VCaP (cell line): ENCODE data around the gene CCDC188.

Source experiments
- H3K27ac ChIP-seq: fragments of 450-650 bp; 2 replicates; pipeline ENCODE4 v1.5.1; 2017
- TF ChIP-seq, protein P1 (sequence below): fragments of 450-650 bp; conservative IDR thresholded peaks from 2 replicates; pipeline ENCODE4 v1.5.1; 2017; ENCODE audit warnings: mild to moderate bottlenecking, moderate library complexity

The CCDC188 gene

DNA sequence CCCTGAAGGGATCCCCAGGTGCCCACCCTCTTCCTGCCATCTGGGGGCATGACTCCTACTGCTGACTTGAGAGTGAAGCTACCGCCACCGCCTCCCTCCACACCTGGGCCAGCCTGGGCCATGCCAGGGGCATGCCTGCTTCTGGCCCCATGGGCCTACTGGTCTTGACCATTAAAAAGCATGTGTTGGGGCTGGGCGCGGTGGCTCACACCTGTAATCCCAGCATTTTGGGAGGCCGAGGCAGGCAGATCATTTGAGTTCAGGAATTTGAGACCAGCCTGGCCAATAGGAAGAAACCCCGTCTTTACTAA, 37.7 kb upstream of the CCDC188 start:
- TF ChIP-seq, protein P1, sequence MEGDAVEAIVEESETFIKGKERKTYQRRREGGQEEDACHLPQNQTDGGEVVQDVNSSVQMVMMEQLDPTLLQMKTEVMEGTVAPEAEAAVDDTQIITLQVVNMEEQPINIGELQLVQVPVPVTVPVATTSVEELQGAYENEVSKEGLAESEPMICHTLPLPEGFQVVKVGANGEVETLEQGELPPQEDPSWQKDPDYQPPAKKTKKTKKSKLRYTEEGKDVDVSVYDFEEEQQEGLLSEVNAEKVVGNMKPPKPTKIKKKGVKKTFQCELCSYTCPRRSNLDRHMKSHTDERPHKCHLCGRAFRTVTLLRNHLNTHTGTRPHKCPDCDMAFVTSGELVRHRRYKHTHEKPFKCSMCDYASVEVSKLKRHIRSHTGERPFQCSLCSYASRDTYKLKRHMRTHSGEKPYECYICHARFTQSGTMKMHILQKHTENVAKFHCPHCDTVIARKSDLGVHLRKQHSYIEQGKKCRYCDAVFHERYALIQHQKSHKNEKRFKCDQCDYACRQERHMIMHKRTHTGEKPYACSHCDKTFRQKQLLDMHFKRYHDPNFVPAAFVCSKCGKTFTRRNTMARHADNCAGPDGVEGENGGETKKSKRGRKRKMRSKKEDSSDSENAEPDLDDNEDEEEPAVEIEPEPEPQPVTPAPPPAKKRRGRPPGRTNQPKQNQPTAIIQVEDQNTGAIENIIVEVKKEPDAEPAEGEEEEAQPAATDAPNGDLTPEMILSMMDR = no peak
- no peak overlapping the region for H3K27ac ChIP-seq

DNA sequence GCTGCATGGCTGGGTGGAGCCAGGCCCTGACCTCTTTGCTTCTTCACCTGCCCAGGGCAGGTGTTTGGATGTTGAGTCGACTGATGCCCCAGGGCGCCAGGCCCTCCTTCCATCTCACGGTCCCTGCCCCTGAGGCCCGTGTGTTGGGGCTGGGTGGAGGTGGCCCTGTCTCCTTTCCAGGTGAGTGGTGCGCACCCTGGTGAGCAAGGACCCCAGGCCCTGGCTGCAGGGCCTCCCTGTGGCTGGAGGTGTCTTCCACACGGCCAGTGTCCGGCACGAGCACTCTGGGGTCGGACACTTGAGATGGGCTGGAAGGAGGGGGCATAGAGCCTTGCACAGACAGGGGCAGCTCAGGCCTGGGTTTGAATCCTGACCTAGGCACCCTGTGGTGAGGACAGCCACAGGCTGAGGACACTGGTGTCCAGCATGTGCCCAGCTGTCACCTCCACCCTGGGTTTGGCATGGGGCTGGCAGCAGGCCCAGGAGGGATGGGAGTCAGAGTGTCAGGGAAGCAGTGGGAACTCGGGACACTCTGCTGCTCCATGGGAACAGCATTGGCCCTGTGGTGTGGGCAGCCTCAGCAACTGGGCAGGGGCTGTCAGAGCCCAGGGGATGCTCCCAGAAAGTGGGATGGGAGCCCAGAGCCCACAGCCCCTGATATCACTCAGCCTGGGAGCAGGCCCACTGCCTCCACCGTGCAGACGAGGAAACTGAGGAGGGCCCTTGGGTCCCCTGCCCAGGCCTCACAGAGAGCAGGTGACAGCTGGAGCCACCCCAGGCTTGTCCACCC, 37.1 kb upstream of the CCDC188 start:
- TF ChIP-seq, protein P1 = no peak
- no peak overlapping the region for H3K27ac ChIP-seq

DNA sequence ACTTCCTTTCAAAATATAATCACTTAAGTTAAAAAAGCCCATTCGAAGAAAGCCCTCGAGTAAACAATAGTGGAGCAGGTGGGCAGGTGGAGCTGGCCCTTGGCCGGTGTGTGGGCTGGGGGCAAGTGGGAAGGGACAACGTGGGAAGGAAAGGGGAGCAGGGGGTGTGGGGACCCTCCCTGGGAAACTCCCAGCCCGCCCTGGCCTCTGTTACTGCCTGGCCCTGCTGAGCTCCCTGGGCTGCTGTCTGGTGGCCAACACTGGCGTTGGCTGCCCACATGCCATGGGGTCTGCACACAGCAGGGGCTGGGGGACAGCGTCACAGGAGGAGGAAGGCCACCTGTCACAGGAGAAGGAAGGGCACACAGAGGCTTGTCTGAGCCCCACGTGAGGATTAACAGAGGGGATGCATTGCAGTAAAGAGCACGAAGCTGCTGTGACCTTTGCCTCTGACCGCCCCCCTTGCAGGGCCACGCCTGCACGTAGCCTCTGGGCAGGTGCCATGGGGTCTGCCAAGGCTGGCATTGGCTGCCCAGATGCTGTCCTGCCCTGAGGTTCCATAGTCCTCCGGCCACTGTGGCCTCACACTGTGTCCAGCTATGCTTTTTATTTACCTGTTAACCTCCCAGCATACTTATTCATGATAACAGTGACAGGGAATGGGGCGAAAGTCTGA, 36.2 kb upstream of the CCDC188 start:
- no peak overlapping the region for H3K27ac ChIP-seq
- TF ChIP-seq, protein P1 = no peak

DNA sequence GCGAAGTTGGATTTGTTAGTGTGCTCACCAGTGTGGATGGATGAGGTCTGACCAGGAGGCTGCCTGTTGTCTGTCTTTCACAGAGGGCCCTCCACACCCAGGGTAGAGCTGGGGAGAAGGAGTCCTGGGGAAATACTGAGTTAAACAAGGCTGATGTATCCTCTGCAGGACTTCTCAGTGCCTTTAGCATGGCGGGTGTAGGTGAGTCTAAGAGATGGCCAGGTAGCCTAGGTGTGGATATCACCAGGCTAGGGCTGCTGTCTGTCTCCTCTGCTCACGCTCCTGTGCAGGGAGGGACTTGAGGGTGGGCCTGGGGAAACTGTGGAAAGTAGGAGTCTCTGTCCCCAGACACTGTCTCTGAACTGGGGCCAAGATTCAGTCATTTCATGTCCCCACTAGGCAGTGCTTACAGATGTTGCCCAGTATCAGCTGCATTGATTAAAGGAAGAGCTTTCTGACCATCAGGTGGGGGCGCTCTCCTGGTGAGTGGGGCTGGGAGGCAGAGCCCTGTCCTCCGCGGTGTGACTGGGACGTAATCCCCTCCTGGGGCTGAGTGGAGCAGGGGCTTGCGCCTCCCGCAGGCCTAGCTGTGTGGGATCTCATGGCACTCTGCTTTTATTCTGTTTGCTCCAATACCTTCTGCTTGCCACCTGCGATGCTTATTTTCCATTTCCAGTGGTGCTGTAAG, 35.5 kb upstream of the CCDC188 start:
- TF ChIP-seq, protein P1 = no peak
- H3K27ac ChIP-seq = no peak overlapping the region

DNA sequence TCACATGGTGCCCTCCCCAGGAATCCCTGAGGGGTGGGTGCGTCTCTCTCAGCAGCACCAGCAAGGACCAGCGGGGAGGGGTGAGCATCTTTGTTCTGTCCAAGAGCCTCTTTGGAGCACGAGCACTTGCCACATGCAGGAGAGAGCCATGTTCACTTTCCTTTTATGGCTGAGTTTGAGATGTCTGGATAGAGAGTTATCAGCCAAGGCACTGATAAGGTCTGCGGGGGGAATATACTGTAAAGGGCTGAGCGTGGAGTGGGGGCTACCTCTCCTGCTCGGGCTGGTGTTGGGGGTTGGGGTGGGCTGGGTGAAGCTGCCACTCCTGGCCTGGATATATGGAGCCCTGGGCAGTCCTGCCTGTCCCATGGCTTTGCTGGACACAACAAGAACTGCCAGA, 34.9 kb upstream of the CCDC188 start:
- H3K27ac ChIP-seq = no peak overlapping the region
- TF ChIP-seq, protein P1 = no peak

DNA sequence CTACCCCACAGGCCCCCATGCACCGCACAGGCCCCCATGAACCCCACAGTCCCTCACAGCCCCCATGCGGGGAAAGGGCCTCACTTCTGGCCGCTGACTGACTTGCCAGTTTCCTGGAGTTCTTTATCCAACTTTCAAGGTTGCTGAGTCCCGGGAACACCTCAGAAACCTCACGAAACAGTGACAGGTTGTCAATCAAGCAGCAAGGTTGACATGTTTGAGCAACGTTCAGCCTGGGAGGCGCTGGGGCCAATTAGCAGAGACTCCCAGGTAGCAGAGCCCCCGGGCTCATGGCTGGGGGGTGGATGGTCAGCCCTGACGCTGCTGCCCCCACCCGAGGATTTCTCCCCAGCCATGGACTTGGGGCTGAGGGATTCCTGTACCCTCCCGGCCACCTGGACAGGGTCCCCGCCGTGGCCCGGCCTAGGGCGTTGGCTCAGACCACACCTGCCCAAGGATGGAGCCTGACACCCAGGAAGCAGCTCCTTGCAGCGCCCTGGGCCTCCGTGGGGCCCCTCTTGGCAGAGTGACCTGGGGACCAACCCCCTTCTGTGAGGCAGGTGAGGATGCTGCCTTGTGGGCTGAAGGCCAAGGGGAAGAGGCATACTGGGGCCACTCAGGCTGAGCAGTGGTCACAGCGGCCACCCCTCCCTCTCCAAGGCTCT, 33.8 kb upstream of the CCDC188 start:
- TF ChIP-seq, protein P1 = no peak
- H3K27ac ChIP-seq = no peak overlapping the region

DNA sequence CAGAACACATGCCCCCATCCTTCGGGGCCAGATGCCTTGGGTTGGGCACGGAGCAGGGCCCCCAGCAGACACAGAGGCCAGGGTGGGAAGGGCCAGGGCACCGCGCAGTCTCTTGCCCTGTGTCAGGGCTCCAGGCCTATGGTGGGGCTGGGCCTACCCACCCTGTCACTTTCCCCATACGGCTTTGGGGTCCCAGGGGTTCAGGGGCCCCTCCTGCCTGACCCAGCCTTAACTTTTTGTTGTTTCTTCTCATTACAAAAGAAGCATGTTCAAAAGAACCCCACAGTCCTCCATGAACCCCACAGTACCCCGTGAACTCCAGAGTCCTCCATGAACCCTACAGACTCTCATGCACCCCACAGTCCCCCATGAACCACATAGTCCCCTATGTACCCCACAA, 33.0 kb upstream of the CCDC188 start:
- TF ChIP-seq, protein P1 = no peak

More for the DNA sequence above, 33.0 kb upstream of the CCDC188 start:
- H3K27ac ChIP-seq = no peak overlapping the region
